Liver (tissue), 9 donors: ENCODE results near the gene PHLDB3. TPM values are rescaled to one million over a fixed set of nuclear protein-coding genes. Genes with fewer than 3 reads are reported as not detected.

Experiments
- DNase-seq: peaks from one replicate; pipeline ENCODE4 v3.0.0-alpha.2; 2017; ENCODE audit warnings: low spot score
- H3K27ac ChIP-seq, 2 donors: one replicate each; pipeline ENCODE4 v1.7.0; 2013; ENCODE audit warnings: inconsistent platforms in 2 of 2, low read length in 2 of 2, control low read depth in 1 of 2, low read depth in 1 of 2, mild to moderate bottlenecking in 1 of 2
- H3K27me3 ChIP-seq, 4 donors: one replicate each; pipeline versions ENCODE4 v1.6.1 to v1.7.0; 2013; ENCODE audit warnings: low read length in 3 of 4, inconsistent platforms in 1 of 4, mild to moderate bottlenecking in 1 of 4, moderate library complexity in 1 of 4; ENCODE audit not compliant: control insufficient read depth in 4 of 4, insufficient read depth in 4 of 4
- H3K36me3 ChIP-seq, 4 donors: one replicate each; pipeline versions ENCODE4 v1.6.1 to v1.7.0; 2013; ENCODE audit warnings: low read length in 3 of 4, mild to moderate bottlenecking in 3 of 4, low read depth in 1 of 4, moderate library complexity in 1 of 4; ENCODE audit not compliant: control insufficient read depth in 4 of 4, insufficient read depth in 3 of 4
- H3K4me1 ChIP-seq, 4 donors: one replicate each; pipeline versions ENCODE4 v1.6.1 to v1.7.0; 2013; ENCODE audit warnings: low read length in 3 of 4, mild to moderate bottlenecking in 3 of 4, moderate library complexity in 1 of 4; ENCODE audit not compliant: control insufficient read depth in 4 of 4, insufficient read depth in 4 of 4
- H3K4me3 ChIP-seq, 3 donors: one replicate each; pipeline versions ENCODE4 v1.6.1 to v1.7.0; 2013; ENCODE audit warnings: low read length in 3 of 3, control low read depth in 1 of 3, low read depth in 1 of 3, mild to moderate bottlenecking in 1 of 3
- H3K9ac ChIP-seq, 2 donors: one replicate each; pipeline ENCODE4 v1.7.0; 2013; ENCODE audit warnings: low read length in 2 of 2, mild to moderate bottlenecking in 2 of 2, moderate library complexity in 2 of 2, control low read depth in 1 of 2, low read depth in 1 of 2
- H3K9me3 ChIP-seq, 4 donors: one replicate each; pipeline versions ENCODE4 v1.6.1 to v1.7.0; 2013; ENCODE audit warnings: low read length in 3 of 4; ENCODE audit not compliant: control insufficient read depth in 4 of 4
- EGR1 ChIP-seq, 2 donors: IDR thresholded peaks; 2 replicates each; pipeline ENCODE4 v1.6.1; 2016 to 2018; ENCODE audit warnings: antibody characterized with exemption in 2 of 2, low read depth in 2 of 2
- GABPA ChIP-seq, 2 donors: IDR thresholded peaks in 1 of 2; conservative IDR thresholded peaks in 1 of 2; 2 replicates each; pipeline ENCODE4 v1.6.1; 2016; ENCODE audit warnings: antibody characterized with exemption in 2 of 2, mild to moderate bottlenecking in 1 of 2, moderate library complexity in 1 of 2
- HNF4A ChIP-seq, 2 donors: conservative IDR thresholded peaks; 2 replicates each; pipeline ENCODE4 v1.6.1; 2016; ENCODE audit warnings: antibody characterized with exemption in 2 of 2, mild to moderate bottlenecking in 2 of 2
- HNF4G ChIP-seq: IDR thresholded peaks from 2 replicates; pipeline ENCODE4 v1.6.1; 2016; ENCODE audit warnings: antibody characterized with exemption
- MAX ChIP-seq: IDR thresholded peaks from 2 replicates; pipeline ENCODE4 v1.6.1; 2016; ENCODE audit warnings: antibody characterized with exemption
- NR2F2 ChIP-seq: IDR thresholded peaks from 2 replicates; pipeline ENCODE4 v1.6.1; 2016; ENCODE audit warnings: antibody characterized with exemption
- RAD21 ChIP-seq, 2 donors: IDR thresholded peaks; 2 replicates each; pipeline ENCODE4 v1.6.1; 2016; ENCODE audit warnings: antibody characterized with exemption in 2 of 2, mild to moderate bottlenecking in 2 of 2
- REST ChIP-seq: IDR thresholded peaks from 2 replicates; pipeline ENCODE4 v1.6.1; 2016; ENCODE audit warnings: antibody characterized with exemption, mild to moderate bottlenecking
- SP1 ChIP-seq: IDR thresholded peaks from 2 replicates; pipeline ENCODE4 v1.6.1; 2018; ENCODE audit warnings: antibody characterized with exemption, mild to moderate bottlenecking
- YY1 ChIP-seq: IDR thresholded peaks from 2 replicates; pipeline ENCODE4 v1.6.1; 2016; ENCODE audit warnings: antibody characterized with exemption, mild to moderate bottlenecking
- WGBS: extraction: QIAGEN DNeasy Blood & Tissue Kit; methylation state at CpG from one replicate; pipeline ENCODE4 v1.1.7; 2013; 5-methylcytosine and 5-hydroxymethylcytosine counted together
- polyA plus RNA-seq, 2 donors: library from polyadenylated mRNA; stranded (reverse) in 1 of 2; unstranded in 1 of 2; fragments of 200-250 nt in 1 of 2; fragments of >200 nt in 1 of 2; fragmentation: Nextera tagmentation in 1 of 2; extraction: Ambion mirVana in 1 of 2; gene quantifications; one replicate each; pipeline versions ENCODE4 v1.2.1 to v1.2.3, GENCODE V29; 2013 to 2015
- total RNA-seq, 2 donors: library from RNA; depleted of rRNA; stranded (reverse); fragments of >200 nt; gene quantifications; one replicate each; pipeline ENCODE4 v1.2.3, GENCODE V29; 2014
- TF ChIP-seq, protein P1 (sequence below): IDR thresholded peaks from 2 replicates; pipeline ENCODE4 v1.6.1; 2016; ENCODE audit warnings: antibody characterized with exemption
- TF ChIP-seq, protein P2 (sequence below): IDR thresholded peaks from 2 replicates; pipeline ENCODE4 v1.6.1; 2016; ENCODE audit warnings: antibody characterized with exemption
- donor health status: healthy.
- donor health status: healthy.
- donor health status: healthy.
- donor health status: healthy.
- donor health status: healthy.

Gene PHLDB3
- total and polyA plus RNA-seq, 4 donors: 10.6 to 18.2 (median 11.7) TPM

DNA sequence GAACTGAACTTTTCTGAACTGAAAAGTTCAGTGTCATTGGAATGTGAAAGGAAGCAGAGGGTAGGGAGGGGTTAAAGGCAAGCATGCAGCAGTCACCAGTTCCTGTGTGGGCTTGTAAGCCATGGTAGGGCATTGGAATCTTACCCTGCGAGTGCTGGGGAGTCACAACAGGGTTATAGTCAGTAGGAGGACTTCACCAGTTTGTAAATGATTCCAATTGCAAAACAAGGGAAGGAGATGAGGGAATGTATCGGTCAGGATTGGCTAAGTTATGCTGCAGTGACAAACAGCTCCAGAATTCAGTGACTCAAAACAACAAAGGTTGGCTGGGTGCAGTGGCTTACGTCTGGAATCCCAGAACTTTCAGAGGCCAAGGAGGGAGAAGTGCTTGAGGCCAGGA is 52.0 kb downstream of the PHLDB3 start:
- Histone ChIP-seq H3K27me3 (no peaks in the 10 kb centered on the region), H3K9ac (no peak overlapping the region), H3K4me1 (peaks cover 2 to 8% (median 5%) of the 10 kb centered on the region in 4 donors), H3K4me3 (no peak overlapping the region), H3K9me3 (no peaks in the 10 kb centered on the region), H3K27ac (no peak overlapping the region), H3K36me3 (no peaks in the 10 kb centered on the region)
- TF ChIP-seq NR2F2 (no peak), GABPA (IDR thresholded peaks at IDR 0.05 in 1 of 2, conservative IDR thresholded peaks at IDR 0.05 in 1 of 2) (no peak), RAD21 (IDR thresholded peaks at IDR 0.05) (no peak), YY1 (no peak), SP1 (no peak), MAX (no peak), REST (no peak), EGR1 (IDR thresholded peaks at IDR 0.05; ENCODE audit: low read depth in 2 of 2) (no peak)
- TF ChIP-seq, protein P1, sequence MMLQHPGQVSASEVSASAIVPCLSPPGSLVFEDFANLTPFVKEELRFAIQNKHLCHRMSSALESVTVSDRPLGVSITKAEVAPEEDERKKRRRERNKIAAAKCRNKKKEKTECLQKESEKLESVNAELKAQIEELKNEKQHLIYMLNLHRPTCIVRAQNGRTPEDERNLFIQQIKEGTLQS: no peak
- TF ChIP-seq, protein P2, sequence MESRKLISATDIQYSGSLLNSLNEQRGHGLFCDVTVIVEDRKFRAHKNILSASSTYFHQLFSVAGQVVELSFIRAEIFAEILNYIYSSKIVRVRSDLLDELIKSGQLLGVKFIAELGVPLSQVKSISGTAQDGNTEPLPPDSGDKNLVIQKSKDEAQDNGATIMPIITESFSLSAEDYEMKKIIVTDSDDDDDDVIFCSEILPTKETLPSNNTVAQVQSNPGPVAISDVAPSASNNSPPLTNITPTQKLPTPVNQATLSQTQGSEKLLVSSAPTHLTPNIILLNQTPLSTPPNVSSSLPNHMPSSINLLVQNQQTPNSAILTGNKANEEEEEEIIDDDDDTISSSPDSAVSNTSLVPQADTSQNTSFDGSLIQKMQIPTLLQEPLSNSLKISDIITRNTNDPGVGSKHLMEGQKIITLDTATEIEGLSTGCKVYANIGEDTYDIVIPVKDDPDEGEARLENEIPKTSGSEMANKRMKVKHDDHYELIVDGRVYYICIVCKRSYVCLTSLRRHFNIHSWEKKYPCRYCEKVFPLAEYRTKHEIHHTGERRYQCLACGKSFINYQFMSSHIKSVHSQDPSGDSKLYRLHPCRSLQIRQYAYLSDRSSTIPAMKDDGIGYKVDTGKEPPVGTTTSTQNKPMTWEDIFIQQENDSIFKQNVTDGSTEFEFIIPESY: no peak
- DNase-seq: no peak
- WGBS: 85% methylated on average over 3 of the region's 3 CpGs

- H3K9me3 ChIP-seq: no peaks in the 10 kb centered on the region
- no peak overlapping the region for H3K27ac ChIP-seq
- no peaks in the 10 kb centered on the region for H3K27me3 ChIP-seq
- no peak for TF ChIP-seq REST
- no peak for TF ChIP-seq HNF4G
- no peak for TF ChIP-seq HNF4A (conservative IDR thresholded peaks at IDR 0.05)
- no peak for TF ChIP-seq MAX
- TF ChIP-seq, protein P2: no peak
- TF ChIP-seq GABPA (IDR thresholded peaks at IDR 0.05 in 1 of 2, conservative IDR thresholded peaks at IDR 0.05 in 1 of 2): no peak
- no peak overlapping the region for H3K4me3 ChIP-seq
- DNase-seq: no peak
- WGBS: 71% methylated on average over 2 of the region's 2 CpGs
- H3K4me1 ChIP-seq: peaks cover 0 to 5% (median 3%) of the 10 kb centered on the region in 4 donors
- no peak overlapping the region for H3K9ac ChIP-seq
- H3K36me3 ChIP-seq: no peaks in the 10 kb centered on the region
Measured at GRCh38 chr19:43450545-43450997, 54.0 kb downstream of the PHLDB3 start.
